ENCODE data around the gene MYT1.
"Not testable (repeated sequence)": the region's sequence is repeated elsewhere in the genome, so short reads cannot be mapped to it uniquely, and the experiment has no call there.

The MYT1 gene

GRCh38 chr20:64220891-64221527 lies 56.8 kb downstream of the MYT1 start:
- no peak for DNase-seq

DNA sequence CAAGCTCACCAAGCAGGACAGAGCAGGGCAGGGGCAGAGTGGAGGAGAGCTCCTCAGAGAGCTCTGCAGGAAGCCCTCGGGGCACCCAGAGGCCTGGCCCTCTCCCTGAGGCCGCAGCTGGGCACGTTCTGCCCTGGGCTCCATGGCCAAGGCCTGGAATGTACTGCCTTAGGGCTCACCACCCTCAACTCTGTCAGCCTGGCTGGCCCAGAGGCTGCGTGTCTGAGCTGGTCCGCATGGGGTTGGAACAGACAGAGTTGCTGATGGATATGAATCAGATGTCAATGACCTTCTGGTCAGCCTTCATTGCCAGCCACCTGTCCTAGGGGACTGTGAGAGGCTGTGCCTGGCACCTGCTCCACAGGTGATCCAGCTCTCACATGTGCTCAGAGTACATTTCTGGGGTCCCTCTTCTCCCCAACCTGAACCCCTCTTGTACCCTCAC lies 58.1 kb downstream of the MYT1 start:
- no peak for DNase-seq

- DNase-seq = no peak
Observed at GRCh38 chr20:64222851-64223525, 58.7 kb downstream of the MYT1 start.

DNA sequence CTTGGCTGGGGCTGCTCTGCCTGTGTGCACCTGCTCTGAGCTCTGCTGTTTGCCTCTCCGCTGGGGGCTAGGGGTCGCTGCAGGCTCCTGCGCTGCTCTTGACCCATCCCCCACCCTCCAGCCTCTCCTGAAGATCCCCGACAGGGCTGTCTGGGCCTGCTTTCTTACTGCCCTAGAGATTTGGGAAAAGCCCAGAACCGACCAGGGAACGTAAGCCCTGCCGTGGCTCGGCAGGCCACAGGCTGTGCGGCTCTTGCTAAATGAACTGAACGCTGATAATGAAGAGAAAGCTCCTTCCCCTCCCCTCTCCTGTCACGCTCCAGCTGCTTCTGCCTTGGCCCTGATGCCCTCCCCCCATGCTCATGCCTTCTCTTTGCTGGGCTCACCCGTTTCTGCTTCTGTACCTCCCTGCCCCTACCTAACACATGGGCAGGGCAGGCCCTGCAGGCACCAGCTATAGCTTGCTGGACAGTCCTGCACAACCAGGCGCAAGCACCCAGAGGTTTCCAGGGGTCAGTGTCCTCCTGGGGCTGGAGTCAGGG lies 59.3 kb downstream of the MYT1 start:
- DNase-seq = no peak

GRCh38 chr20:64224351-64225170 lies 60.3 kb downstream of the MYT1 start:
- no peak for DNase-seq

DNA sequence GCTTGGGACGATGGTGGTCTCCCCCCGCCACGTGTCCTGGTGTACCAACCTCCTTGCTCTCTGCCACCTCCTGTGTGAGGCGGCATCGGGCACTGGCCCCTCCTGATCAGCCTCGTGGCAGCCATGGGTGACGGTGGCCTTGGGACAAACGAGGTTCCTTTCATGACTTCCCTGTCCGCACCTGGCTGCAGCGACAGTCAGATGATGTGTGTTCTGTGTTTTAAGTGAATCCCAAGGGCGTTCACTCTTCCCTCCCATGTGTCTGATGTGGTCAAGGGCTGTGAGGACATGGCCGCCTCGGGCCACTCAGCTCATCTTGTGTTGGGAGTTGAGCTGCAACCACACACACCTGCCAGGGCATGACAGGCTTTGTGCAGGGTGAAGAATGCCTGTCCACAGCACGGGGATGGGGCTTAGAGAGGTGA lies 60.9 kb downstream of the MYT1 start:
- DNase-seq = no peak

DNA sequence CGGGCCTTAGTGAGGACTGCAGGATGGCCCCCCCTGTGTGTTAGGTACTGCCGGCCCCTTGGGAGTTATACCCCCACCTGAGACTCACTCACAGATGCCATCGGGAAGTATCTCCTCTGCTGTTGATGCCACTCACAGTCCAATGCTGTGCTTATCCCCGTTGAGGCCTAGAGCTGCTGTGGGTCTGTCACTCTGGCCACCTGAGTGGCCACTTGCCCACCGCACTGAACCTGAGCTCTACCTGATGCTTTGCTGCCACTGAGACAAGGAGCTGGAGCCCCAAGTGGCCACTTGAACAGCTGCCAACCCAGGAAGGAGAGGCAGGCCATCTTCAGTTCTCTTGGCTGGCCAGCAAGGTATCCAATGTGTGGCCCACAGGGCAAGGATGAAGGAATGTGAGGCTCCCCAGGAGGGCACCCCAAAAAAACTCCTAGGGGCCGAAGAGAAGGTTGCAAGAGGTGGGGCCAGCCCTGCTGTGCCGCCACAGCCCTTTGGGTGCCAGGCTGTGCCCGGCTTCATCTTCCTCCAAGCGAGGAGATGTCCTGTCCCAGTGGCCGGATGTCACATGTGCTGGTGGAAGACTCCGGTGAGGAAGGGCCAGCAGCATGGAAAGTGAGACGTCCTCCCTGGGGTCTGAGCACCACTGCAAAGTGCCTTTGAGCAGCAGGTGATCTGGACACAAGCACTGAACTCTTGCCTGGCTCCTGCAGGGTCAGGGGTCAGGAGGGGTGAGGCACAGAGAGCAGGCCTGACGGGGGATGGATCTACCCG lies 61.8 kb downstream of the MYT1 start:
- DNase-seq = no peak

GRCh38 chr20:64226686-64227580 lies 62.7 kb downstream of the MYT1 start:
- DNase-seq = no peak

DNA sequence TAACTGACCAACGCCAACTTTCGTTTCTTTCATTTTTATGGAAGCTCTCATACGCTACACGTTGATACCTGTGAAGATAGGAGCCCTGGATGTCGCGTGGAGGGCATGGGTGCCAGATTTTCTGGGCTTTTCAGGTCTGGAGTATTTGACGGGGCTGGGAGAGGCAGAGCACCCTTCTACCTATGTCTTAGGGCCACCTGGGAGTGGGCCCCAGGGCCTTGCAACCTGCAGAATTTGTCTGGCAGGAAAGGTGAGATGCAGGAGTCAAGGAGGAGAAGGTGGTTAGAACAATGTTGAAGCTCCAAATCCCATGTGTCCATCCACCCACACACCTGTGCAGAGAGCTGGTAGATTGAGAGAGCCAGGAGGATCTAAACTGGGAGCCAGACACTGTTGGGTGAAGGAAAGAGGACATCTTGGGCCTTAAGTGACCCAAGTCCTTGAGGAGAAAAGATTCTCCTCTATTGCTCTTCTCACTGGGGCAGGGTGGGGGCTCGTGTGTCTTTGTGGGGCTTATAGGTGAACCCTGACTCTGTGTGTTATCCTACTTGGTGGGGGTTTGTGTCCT lies 63.9 kb downstream of the MYT1 start:
- DNase-seq = no peak

DNA sequence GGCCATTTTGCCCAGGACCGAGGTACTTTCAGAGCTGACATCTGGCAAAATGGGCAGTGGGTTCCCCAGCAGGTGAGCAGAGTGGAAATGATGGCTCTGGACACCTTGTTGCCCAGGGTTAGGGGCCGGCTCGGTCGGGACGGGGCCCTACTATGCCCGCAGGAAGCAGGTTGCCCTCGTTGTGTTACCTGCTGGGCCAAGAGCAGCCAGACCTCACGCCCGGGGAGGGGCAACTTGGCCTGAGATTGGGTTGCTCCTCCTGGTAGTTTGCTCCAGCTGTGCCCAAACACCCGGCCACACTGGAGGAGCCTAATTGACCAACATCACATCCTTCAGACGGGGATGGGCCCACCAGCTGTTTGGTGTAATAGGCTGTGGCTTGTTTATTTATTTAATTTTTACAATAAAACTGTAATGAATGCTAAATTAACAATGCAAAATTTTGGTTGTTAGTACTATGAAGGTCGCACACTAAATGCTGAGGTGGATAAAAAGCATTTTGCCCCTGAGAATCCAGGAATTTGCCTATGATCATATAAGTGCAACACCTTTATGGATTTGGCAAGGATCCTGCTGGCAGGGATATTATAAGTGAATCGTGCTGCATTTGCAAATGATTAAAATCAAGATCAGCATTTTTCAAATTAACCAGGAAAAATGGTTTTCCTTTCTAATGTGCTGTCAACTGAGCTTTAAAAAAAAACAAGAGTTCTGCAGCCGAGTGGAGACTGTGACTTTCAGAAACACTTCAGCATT lies 64.7 kb downstream of the MYT1 start:
- DNase-seq = no peak

DNA sequence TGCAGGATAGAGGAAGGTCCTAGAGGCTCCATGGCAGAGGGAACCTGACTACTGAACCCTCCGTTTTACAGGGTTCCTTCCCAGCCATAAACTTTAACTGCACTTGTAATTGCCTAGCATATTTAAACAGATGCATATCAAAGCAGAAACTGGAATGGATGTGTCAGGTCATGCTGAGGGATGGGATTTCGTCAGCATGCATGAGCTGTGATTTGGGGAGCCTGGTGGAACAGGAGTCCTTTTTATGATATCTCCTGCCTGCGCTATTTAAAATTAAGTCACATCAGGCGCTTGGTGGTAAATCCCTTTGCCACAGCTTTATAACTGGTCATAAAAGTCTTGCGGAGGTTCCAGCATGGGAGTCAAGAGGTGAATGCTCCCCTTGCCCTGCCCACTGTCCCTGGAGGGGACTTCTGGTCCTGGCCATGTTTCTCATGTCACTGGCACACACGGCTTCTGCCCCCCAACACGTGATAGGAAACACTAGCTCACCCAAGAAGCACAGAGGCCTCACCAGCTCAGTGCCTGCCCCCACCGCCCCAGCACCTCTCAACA lies 65.3 kb downstream of the MYT1 start:
- no peak for DNase-seq

- DNase-seq = no peak
Observed at GRCh38 chr20:64230461-64231145, 66.4 kb downstream of the MYT1 start.

DNA sequence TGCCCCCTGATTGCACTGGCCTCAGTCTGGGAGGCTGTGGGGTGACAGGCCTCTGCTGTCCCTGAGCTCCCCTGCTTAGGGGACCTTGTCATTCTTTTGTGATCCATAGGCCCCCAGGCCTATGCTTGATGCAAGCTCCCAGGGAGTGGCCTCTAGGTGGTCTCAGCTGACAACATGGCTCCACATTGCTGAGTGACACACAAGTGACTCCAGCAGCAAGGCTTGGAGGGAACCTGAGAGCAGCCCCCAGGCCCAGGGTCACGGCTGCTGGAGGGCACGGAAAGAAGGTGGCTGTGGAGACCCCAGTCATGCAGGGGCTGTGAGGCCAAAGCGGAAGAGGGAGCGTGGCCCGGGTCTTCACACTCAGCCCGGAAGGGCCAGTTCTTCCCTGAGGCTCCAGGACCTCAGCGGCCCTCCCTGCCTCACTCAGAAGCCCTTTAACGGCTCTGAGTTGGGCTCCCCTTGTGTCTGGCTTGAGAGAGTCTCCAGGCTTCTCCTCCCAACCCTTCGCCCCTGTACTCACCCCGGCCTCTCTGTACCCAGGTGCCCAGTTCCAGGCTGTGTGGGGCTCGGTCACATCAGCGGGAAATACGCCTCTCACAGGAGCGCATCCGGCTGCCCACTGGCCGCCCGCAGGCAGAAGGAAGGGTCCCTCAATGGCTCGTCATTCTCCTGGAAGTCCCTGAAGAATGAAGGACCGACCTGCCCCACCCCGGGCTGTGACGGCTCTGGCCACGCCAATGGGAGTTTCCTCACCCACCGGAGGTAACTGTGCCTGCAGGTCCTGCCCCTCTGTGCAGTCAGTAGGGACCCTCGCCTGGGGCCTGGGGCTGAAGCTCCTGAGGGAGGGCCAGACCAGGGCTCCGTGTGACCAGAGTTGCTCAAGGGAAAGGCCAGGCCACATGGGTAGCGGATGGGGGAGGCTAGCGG lies 67.6 kb downstream of the MYT1 start:
- DNase-seq = no peak

- peak; percentile 40 for DNase-seq
Observed at GRCh38 chr20:64232794-64233193, 68.5 kb downstream of the MYT1 start.

GRCh38 chr20:64233725-64234124 lies 69.5 kb downstream of the MYT1 start:
- no peak for DNase-seq

DNA sequence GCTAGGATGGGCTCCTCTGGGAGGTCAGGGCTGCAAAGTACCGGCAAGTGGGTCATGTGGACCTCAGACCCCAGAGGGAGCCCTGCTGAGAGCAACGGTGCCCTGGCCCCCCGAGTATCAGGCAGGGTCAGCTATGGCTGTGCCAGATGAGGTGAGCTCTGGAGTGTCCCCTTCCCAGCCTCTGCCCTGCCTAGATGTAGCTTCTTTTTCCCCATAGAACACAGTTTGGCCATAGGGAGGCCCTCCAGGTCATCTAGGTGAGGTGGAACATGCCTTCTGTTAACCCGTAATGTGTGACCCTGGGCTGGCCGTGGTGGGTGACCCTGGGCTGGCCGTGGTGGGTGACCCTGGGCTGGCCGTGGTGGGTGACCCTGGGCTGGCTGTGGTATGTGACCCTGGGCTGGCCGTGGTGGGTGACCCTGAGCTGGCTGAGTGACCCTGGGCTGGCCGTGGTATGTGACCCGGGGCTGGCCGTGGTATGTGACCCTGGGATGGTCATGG lies 70.1 kb downstream of the MYT1 start:
- DNase-seq = no peak

DNA sequence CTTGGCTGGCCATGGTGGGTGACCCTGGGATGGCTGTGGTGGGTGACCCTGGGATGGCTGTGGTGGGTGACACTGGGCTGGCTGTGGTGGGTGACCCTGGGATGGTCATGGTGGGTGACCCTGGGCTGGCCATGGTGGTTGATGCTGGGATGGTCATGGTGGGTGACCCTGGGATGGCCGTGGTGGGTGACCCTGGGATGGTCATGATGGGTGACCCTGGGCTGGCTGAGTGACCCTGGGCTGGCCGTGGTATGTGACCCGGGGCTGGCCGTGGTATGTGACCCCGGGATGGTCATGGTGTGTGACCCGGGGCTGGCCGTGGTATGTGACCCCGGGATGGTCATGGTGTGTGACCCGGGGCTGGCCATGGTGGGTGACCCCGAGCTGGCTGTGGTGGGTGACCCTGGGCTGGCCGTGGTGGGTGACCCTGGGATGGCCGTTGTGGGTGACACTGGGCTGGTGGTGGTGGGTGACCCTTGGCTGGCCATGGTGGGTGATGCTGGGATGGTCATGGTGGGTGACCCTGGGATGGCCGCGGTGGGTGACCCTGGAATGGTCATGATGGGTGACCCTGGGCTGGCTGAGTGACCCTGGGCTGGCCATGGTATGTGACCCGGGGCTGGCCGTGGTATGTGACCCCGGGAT lies 70.8 kb downstream of the MYT1 start:
- DNase-seq = not testable (repeated sequence)
